Astrocyte of the spinal cord (primary cell): ENCODE data around the gene SENP6.

Experiments used
- DNase-seq: peaks from one replicate; pipeline ENCODE4 v3.0.0; 2011; ENCODE audit warnings: low read depth, low spot score
- H3K4me3 ChIP-seq: 2 replicates; pipeline ENCODE4 v1.5.1; 2011; ENCODE audit warnings: low read depth, mild to moderate bottlenecking, low read length, moderate library complexity
- CTCF ChIP-seq: IDR thresholded peaks from 2 replicates; pipeline ENCODE4 v1.5.1; 2012; ENCODE audit warnings: low read depth, mild to moderate bottlenecking, low read length, inconsistent platforms
- in situ Hi-C: cut with HindIII; loops from 2 replicates; pipeline ENCODE4 v1.10.0; 2017; ENCODE audit warnings: low sequenced_read_pairs

SENP6 gene

GRCh38 chr6:75601304-75602245 lies at the start of gene SENP6:
Gene SENP6 (plus strand): TSS chr6:75601880. CDS start chr6:75602525, 645 bp downstream.
- H3K4me3 ChIP-seq: peak within 1 kb of the TSS; percentile 91
- in situ Hi-C loops: no loop called here
- TF ChIP-seq CTCF: no peak
- peak; percentile 81 for DNase-seq

GRCh38 chr6:75556240-75556639 lies 45.4 kb upstream of the SENP6 start:
- no peak overlapping the region for H3K4me3 ChIP-seq
- TF ChIP-seq CTCF: no peak
- in situ Hi-C loops: no loop called here
- peak; percentile 5 for DNase-seq

GRCh38 chr6:75557068-75557467 lies 44.6 kb upstream of the SENP6 start:
- in situ Hi-C loops: no loop called here
- TF ChIP-seq CTCF: no peak
- DNase-seq: no peak

GRCh38 chr6:75563032-75563431 lies 38.6 kb upstream of the SENP6 start:
- DNase-seq: peak; percentile 34
- in situ Hi-C loops: no loop called here
- peak; percentile 51 for TF ChIP-seq CTCF
- H3K4me3 ChIP-seq: no peak overlapping the region

More at GRCh38 chr6:75557068-75557467, 44.6 kb upstream of the SENP6 start:
- no peak overlapping the region for H3K4me3 ChIP-seq

- in situ Hi-C loops: no loop called here
- no peak for DNase-seq
Measured at GRCh38 chr6:75566137-75566767, 35.4 kb upstream of the SENP6 start.

GRCh38 chr6:75568100-75568499 lies 33.6 kb upstream of the SENP6 start:
- no peak overlapping the region for H3K4me3 ChIP-seq
- DNase-seq: no peak
- in situ Hi-C loops: no loop called here
- TF ChIP-seq CTCF: no peak

More at GRCh38 chr6:75566137-75566767, 35.4 kb upstream of the SENP6 start:
- no peak for TF ChIP-seq CTCF
- H3K4me3 ChIP-seq: no peak overlapping the region
